ENCODE results near the gene TFAP2D. TPM values are rescaled to one million over a fixed set of nuclear protein-coding genes. Genes with fewer than 3 reads are reported as not detected.

The TFAP2D gene
- total RNA-seq, 1 donor from 2014 or later, result not detected

DNA sequence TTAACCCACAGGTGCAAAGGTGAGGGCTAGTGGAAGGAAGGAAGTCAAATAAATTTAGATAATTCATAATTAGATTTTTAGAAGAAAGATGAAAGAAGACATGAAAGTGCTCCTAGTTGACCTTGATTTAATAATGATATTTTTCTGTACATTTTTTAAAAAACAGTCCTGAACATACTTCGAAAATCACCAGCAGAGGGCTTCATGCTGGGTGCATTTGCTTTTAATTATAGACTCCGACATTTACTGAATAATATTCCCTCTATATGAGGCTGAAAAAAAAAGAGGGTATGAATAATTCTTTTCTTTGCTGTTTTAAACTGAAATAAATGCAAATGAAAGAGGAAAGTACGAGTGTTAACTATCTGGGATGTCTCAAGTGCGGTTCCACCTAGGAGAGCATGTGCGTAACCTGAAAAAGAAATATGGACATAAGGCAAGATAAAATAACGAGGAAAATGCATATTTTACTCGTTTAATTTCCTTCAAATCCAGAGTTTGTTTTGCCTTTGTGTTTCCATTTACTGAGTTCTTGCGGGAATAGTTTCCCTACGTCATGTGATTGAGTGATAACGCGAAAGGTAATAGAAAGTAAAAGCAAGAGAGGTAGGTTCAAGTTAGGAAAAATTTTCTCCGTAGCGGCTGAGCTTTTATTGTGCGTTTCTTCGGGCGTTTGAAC is 102.2 kb downstream of the TFAP2D start:
- Histone ChIP-seq H3K27me3 (peaks cover 8% of the 10 kb centered on the region), H3K27ac (no peak overlapping the region), H3K36me3 (no peaks in the 10 kb centered on the region), H3K4me3 (peak overlapping the region; percentile 26 to 45), H3K9me3 (no peaks in the 10 kb centered on the region), H3K4me1 (peaks cover 0 to 5% of the 10 kb centered on the region in 2 donors)
- DNase-seq (ENCODE audit: low spot score in 2 of 2), result no peak
- intact Hi-C loops (cut with DNase I), result loop anchor here (2.0 kb wide), 1 partner anchor 1207 kb away; no protein-coding TSS in a partner anchor
- no peak for TF ChIP-seq CTCF (IDR thresholded peaks at IDR 0.05)

DNA sequence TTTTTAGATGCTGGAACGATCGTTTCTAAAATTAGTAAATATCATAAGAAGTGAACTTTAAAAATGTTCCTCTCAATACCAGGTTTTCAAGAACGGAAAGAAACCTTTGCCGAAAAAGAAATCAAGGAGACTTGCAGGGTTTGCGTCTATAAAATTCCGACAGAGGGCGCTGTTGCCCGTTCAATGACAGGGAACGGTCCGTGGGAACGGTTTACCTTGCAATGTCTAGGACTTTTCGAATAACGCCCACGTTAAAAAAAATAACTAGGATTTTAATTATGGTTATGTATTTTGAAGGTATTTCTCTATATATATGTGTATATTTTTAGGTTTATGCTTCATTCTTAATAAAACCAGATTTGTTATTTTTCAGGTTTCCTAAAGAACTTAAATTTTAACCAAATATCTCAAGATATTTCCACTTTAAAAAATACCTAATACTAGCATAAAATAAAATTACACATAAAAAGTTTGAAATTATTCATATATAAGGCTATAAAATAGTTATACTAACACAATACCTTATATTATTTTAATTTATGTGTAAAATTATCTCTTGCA is 102.9 kb downstream of the TFAP2D start:
- Histone ChIP-seq H3K27ac (no peak overlapping the region), H3K4me1 (peaks cover 0 to 5% of the 10 kb centered on the region in 2 donors), H3K9me3 (no peaks in the 10 kb centered on the region), H3K4me3 (peak overlapping the region; percentile 26 to 45), H3K27me3 (peaks cover 8% of the 10 kb centered on the region), H3K36me3 (no peaks in the 10 kb centered on the region)
- TF ChIP-seq CTCF (IDR thresholded peaks at IDR 0.05), result peak; percentile 36 to 73 (median 54)
- intact Hi-C loops (cut with DNase I), result loop anchor here (2.0 kb wide), 1 partner anchor 1207 kb away; no protein-coding TSS in a partner anchor
- DNase-seq (ENCODE audit: low spot score in 2 of 2), result no peak

DNA sequence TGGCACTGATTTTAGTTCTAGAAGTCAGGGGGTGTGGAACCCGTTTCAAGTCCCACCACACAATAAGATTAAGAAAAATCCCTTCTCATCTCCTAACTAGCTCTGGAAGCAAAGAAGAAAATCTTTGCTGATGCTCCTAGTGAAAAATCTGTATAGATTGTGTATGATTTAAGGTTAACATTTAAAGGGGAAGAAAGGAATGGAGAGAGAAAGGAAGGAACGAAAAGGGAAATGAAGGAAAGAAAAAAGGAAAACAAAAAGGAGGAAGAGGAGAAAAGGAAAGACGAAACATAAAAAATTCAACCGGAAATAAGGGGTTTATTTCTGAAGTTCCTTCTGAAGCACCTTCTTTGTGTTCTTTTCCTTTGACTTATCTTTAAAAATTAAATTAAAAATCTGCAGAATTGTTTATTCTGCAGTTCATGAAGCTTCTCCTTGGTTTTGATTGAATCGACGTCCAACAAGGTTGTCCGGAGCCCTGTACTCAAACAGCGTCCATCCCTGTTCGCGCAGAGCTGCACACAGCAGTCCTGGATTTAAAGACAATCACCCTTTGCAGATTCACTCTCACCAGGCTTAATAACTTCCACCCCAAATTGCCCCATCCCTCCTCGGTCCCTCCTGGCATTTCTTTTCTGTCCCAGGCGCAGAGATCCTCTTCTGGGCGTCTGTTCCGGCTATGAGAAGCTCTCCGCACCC is 103.8 kb downstream of the TFAP2D start:
- Histone ChIP-seq H3K36me3 (no peaks in the 10 kb centered on the region), H3K9me3 (no peaks in the 10 kb centered on the region), H3K27ac (no peak overlapping the region), H3K4me3 (no peak overlapping the region), H3K4me1 (peaks cover 0 to 5% of the 10 kb centered on the region in 2 donors), H3K27me3 (peaks cover 13% of the 10 kb centered on the region)
- intact Hi-C loops (cut with DNase I), result loop anchor here (2.0 kb wide), 1 partner anchor 1206 kb away; no protein-coding TSS in a partner anchor
- TF ChIP-seq CTCF (IDR thresholded peaks at IDR 0.05), result no peak
- no peak for DNase-seq (ENCODE audit: low spot score in 2 of 2)

DNA sequence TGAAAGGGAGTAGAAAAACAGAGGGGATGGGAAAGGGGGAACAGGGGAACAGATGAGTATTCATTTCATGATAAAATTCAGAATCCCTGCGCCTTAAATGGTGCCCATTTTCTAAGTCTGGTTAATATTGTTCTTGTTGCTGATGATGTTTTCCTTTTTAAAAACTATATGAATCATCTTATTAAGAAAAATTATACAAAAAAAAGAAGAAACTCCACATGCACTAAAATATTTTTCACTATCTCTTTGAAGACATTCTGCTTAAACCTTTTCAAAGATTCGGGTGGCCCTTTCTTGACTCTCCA is 104.3 kb downstream of the TFAP2D start:
- no peaks in the 10 kb centered on the region for H3K36me3 ChIP-seq
- H3K9me3 ChIP-seq, result no peaks in the 10 kb centered on the region
- no peak for DNase-seq (ENCODE audit: low spot score in 2 of 2)
- H3K27me3 ChIP-seq, result peaks cover 13% of the 10 kb centered on the region
- TF ChIP-seq CTCF (IDR thresholded peaks at IDR 0.05), result no peak
- intact Hi-C loops (cut with DNase I), result loop anchor here (2.0 kb wide), 1 partner anchor 1205 kb away; no protein-coding TSS in a partner anchor
- H3K4me1 ChIP-seq, result peaks cover 0 to 5% of the 10 kb centered on the region in 2 donors
- H3K4me3 ChIP-seq, result no peak overlapping the region
- H3K27ac ChIP-seq, result no peak overlapping the region

- Histone ChIP-seq H3K9me3 (no peaks in the 10 kb centered on the region), H3K27me3 (peaks cover 13% of the 10 kb centered on the region), H3K27ac (no peak overlapping the region), H3K4me1 (peaks cover 0 to 5% of the 10 kb centered on the region in 2 donors), H3K4me3 (no peak overlapping the region), H3K36me3 (no peaks in the 10 kb centered on the region)
- no peak for DNase-seq (ENCODE audit: low spot score in 2 of 2)
- TF ChIP-seq CTCF (IDR thresholded peaks at IDR 0.05), result no peak
- intact Hi-C loops (cut with DNase I), result no loop called here
Observed at GRCh38 chr6:50818020-50818419, 104.7 kb downstream of the TFAP2D start.

All from ascending aorta (tissue), 2 donors.